Measurements from ENCODE around the gene P2RY8. TPM values are rescaled to one million over a fixed set of nuclear protein-coding genes. Genes with fewer than 3 reads are reported as not detected.

Gene P2RY8
- polyA plus RNA-seq, 3 donors: 18.9 to 40.0 (median 33.3) TPM

- H3K36me3 ChIP-seq (replicated peaks in 1 of 2; ENCODE audit: control insufficient read depth in 1 of 2, insufficient read depth in 2 of 2, low read length in 2 of 2): peaks cover 36 to 38% of the 10 kb centered on the region in 2 donors
- H3K9me3 Mint-ChIP-seq: peaks cover 0 to 5% (median 0%) of the 10 kb centered on the region in 7 donors
- peak overlapping the region; percentile 83 to 97 (median 91) for H3K27ac Mint-ChIP-seq
- peaks cover 53% of the 10 kb centered on the region for H4K20me1 ChIP-seq (ENCODE audit: insufficient read depth, low read length)
- H3K36me3 Mint-ChIP-seq: peaks cover 40 to 56% of the 10 kb centered on the region in 2 donors
- no peaks in the 10 kb centered on the region for H3K9me3 ChIP-seq (replicated peaks in 1 of 2; ENCODE audit: control insufficient read depth in 1 of 2, insufficient read depth in 1 of 2, low read length in 2 of 2)
- peak overlapping the region; percentile 60 to 72 for H3K27ac ChIP-seq (ENCODE audit: low read depth in 1 of 2, low read length in 2 of 2)
- H3K9ac ChIP-seq (ENCODE audit: insufficient read depth, low read length, poor library complexity, severe bottlenecking): peak overlapping the region; percentile 48
- peak; percentile 56 to 61 (median 58) for DNase-seq
- TF ChIP-seq CTCF (IDR thresholded peaks at IDR 0.05): no peak
- intact Hi-C loops (cut with micrococcal nuclease): loop anchor here (5.0 kb wide), 2 partner anchors 35 to 70 kb away; partner anchors contain the start of gene P2RY8 (in 2 of the 2)
- H3K4me1 ChIP-seq (ENCODE audit: control insufficient read depth in 1 of 2, insufficient read depth in 2 of 2, low read length in 2 of 2): peaks cover 31 to 38% of the 10 kb centered on the region in 2 donors
- peaks cover 0 to 1% (median 0%) of the 10 kb centered on the region in 3 donors for H3K27me3 Mint-ChIP-seq (ENCODE audit: low read depth in 3 of 3)
- H3K79me2 ChIP-seq (ENCODE audit: insufficient read depth, low read length): peaks cover 69% of the 10 kb centered on the region
- H3K4me2 ChIP-seq (replicated peaks; ENCODE audit: extremely low read depth, low read length, poor library complexity, severe bottlenecking): peak overlapping the region; percentile 69
- H3K4me3 ChIP-seq (replicated peaks in 1 of 3; ENCODE audit: low read depth in 2 of 3, low read length in 3 of 3): peak overlapping the region; percentile 33 to 74 (median 50)
- no peaks in the 10 kb centered on the region for H3K27me3 ChIP-seq (ENCODE audit: control insufficient read depth in 2 of 2, insufficient read depth in 2 of 2, low read length in 2 of 2)
- peak overlapping the region; percentile 49 for H2AFZ ChIP-seq (ENCODE audit: insufficient read depth, low read depth, low read length, poor library complexity, severe bottlenecking)
- H3K4me1 Mint-ChIP-seq: peaks cover 58% of the 10 kb centered on the region
- WGBS (ENCODE audit: insufficient coverage): 0% methylated on average over 16 of the region's 20 CpGs
- H3K4me3 Mint-ChIP-seq: peak overlapping the region; percentile 85 to 89
Measured at GRCh38 chrX:1466971-1467561, 69.9 kb downstream of the P2RY8 start.

GRCh38 chrX:1466232-1466661, 70.7 kb downstream of the P2RY8 start:
- peaks cover 0 to 4% (median 0%) of the 10 kb centered on the region in 7 donors for H3K9me3 Mint-ChIP-seq
- peaks cover 36 to 38% of the 10 kb centered on the region in 2 donors for H3K36me3 ChIP-seq (replicated peaks in 1 of 2; ENCODE audit: control insufficient read depth in 1 of 2, insufficient read depth in 2 of 2, low read length in 2 of 2)
- H3K36me3 Mint-ChIP-seq: peaks cover 34 to 56% of the 10 kb centered on the region in 2 donors
- no peaks in the 10 kb centered on the region for H3K9me3 ChIP-seq (replicated peaks in 1 of 2; ENCODE audit: control insufficient read depth in 1 of 2, insufficient read depth in 1 of 2, low read length in 2 of 2)
- peak overlapping the region in 3 of 7 donors; percentile 25 to 64 (median 47) for H3K27ac Mint-ChIP-seq
- H3K27ac ChIP-seq (ENCODE audit: low read depth in 1 of 2, low read length in 2 of 2): no peak overlapping the region
- no peak overlapping the region for H3K4me3 Mint-ChIP-seq
- H3K4me1 Mint-ChIP-seq: peaks cover 51% of the 10 kb centered on the region
- 91% methylated on average over 26 of the region's 36 CpGs for WGBS (ENCODE audit: insufficient coverage)
- H3K27me3 ChIP-seq (ENCODE audit: control insufficient read depth in 2 of 2, insufficient read depth in 2 of 2, low read length in 2 of 2): no peaks in the 10 kb centered on the region
- intact Hi-C loops (cut with micrococcal nuclease): loop anchor here (5.0 kb wide), 2 partner anchors 36 to 71 kb away; partner anchors contain the start of gene P2RY8 (in 2 of the 2)
- H3K27me3 Mint-ChIP-seq (ENCODE audit: low read depth in 3 of 3): peaks cover 0 to 1% (median 0%) of the 10 kb centered on the region in 3 donors
- no peak for DNase-seq
- peaks cover 25 to 30% of the 10 kb centered on the region in 2 donors for H3K4me1 ChIP-seq (ENCODE audit: control insufficient read depth in 1 of 2, insufficient read depth in 2 of 2, low read length in 2 of 2)
- no peak overlapping the region for H3K4me3 ChIP-seq (replicated peaks in 1 of 3; ENCODE audit: low read depth in 2 of 3, low read length in 3 of 3)
- TF ChIP-seq CTCF (IDR thresholded peaks at IDR 0.05): no peak
- H4K20me1 ChIP-seq (ENCODE audit: insufficient read depth, low read length): peaks cover 46% of the 10 kb centered on the region
- H3K4me2 ChIP-seq (replicated peaks; ENCODE audit: extremely low read depth, low read length, poor library complexity, severe bottlenecking): no peak overlapping the region
- H3K79me2 ChIP-seq (ENCODE audit: insufficient read depth, low read length): peaks cover 61% of the 10 kb centered on the region
- no peak overlapping the region for H2AFZ ChIP-seq (ENCODE audit: insufficient read depth, low read depth, low read length, poor library complexity, severe bottlenecking)
- no peak overlapping the region for H3K9ac ChIP-seq (ENCODE audit: insufficient read depth, low read length, poor library complexity, severe bottlenecking)

All from CD14-positive monocyte (primary cell).